ENCODE results near the gene SHC3. TPM values are rescaled to one million over a fixed set of nuclear protein-coding genes. Genes with fewer than 3 reads are reported as not detected.
A peak's percentile ranks its signal among the peaks of the same experiment; 100 is the strongest.

Gene SHC3
- total RNA-seq, 1 donor, result 11.7 TPM

GRCh38 chr9:89106224-89106851 lies 72.3 kb downstream of the SHC3 start:
- TF ChIP-seq, protein P1, sequence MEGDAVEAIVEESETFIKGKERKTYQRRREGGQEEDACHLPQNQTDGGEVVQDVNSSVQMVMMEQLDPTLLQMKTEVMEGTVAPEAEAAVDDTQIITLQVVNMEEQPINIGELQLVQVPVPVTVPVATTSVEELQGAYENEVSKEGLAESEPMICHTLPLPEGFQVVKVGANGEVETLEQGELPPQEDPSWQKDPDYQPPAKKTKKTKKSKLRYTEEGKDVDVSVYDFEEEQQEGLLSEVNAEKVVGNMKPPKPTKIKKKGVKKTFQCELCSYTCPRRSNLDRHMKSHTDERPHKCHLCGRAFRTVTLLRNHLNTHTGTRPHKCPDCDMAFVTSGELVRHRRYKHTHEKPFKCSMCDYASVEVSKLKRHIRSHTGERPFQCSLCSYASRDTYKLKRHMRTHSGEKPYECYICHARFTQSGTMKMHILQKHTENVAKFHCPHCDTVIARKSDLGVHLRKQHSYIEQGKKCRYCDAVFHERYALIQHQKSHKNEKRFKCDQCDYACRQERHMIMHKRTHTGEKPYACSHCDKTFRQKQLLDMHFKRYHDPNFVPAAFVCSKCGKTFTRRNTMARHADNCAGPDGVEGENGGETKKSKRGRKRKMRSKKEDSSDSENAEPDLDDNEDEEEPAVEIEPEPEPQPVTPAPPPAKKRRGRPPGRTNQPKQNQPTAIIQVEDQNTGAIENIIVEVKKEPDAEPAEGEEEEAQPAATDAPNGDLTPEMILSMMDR (IDR thresholded peaks at IDR 0.05; ENCODE audit: insufficient read depth, low read depth, low read length), result no peak
- DNase-seq (ENCODE audit: low read depth), result no peak
- no peak overlapping the region for H3K4me3 ChIP-seq (ENCODE audit: low read depth, low read length)

DNA sequence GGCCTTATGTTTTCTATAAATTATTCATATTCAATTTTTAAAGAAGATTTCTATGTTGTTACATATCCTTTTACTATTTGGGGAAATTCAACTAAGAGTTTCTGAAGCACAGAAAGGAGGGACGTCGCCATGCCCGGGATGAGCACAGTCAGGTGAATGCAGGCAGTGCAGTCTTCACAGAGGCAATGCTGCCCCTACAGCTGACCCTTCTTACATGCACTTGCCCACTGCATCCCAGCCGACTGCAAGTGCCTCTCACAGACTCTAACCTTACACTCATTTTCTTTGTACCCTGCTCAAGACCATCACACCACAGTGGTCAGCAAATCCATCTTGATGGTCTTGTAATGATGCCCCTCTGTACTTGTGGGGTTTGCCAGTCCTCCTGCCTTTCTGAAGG lies 73.8 kb downstream of the SHC3 start:
- H3K4me3 ChIP-seq (ENCODE audit: low read depth, low read length), result no peak overlapping the region
- TF ChIP-seq, protein P1 (IDR thresholded peaks at IDR 0.05; ENCODE audit: insufficient read depth, low read depth, low read length), result no peak
- DNase-seq (ENCODE audit: low read depth), result no peak

DNA sequence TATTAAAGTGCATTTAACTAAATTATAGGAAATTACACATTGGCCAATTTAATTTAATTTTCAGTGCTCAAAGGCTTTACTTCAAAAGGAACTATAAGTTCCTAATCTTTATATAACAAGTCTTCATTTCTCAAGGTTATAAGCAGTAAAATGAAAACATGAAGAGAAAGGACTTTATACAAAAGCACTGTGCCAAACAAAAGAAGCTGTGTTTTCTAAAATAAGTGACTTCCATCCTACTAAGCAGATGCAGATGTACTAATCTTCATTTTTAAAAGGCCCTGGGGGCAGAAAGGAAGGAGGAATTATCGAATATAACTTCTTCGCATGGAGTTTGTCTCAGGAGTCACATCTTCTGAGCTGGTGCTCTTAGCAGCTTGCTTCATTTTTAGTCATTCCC lies 81.4 kb downstream of the SHC3 start:
- no peak for DNase-seq (ENCODE audit: low read depth)

GRCh38 chr9:89096807-89097206 lies 81.8 kb downstream of the SHC3 start:
- no peak for DNase-seq (ENCODE audit: low read depth)
- no peak overlapping the region for H3K4me3 ChIP-seq (ENCODE audit: low read depth, low read length)
- TF ChIP-seq, protein P1 (IDR thresholded peaks at IDR 0.05; ENCODE audit: insufficient read depth, low read depth, low read length), result no peak

More for the DNA sequence above, 81.4 kb downstream of the SHC3 start:
- TF ChIP-seq, protein P1 (IDR thresholded peaks at IDR 0.05; ENCODE audit: insufficient read depth, low read depth, low read length), result no peak
- no peak overlapping the region for H3K4me3 ChIP-seq (ENCODE audit: low read depth, low read length)

GRCh38 chr9:89095761-89096528 lies 82.7 kb downstream of the SHC3 start:
- DNase-seq (ENCODE audit: low read depth), result peak; percentile 43
- no peak overlapping the region for H3K4me3 ChIP-seq (ENCODE audit: low read depth, low read length)

DNA sequence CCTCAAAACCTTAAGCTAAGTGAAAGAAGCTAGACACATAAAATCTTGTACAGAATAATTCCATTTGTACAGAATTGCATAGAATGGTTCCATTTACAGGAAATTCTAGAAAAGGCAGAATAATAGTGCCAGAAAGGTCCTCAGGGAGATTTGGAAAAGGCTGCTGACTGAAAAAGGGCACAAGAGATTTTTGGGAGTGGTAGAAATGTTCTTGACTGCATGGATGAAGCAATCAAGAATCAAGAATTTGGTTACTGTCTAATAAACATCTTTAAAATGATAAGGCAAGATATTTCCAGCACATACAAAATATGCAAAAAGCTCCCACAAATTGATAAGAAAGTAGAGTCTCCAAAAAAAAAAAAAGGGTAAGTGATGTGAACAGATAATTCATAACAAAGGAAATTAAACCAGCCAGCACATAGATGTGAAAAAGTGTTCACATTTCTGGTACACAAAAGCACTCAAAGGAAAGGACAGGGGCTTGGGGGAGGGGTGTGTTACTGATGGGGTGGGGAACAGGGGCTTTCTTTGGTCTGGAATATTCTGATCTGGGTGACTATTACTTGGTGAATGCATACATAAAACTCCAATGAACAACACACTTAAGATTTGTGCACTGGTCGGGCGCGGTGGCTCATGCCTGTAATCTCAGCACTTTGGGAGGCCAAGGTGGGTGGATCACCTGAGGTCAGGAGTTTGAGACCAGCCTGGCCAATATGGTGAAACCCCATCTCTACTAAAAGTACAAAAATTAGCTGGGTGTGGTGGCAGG lies 85.2 kb downstream of the SHC3 start:
- TF ChIP-seq, protein P1 (IDR thresholded peaks at IDR 0.05; ENCODE audit: insufficient read depth, low read depth, low read length), result no peak
- DNase-seq (ENCODE audit: low read depth), result no peak
- H3K4me3 ChIP-seq (ENCODE audit: low read depth, low read length), result no peak overlapping the region

More at GRCh38 chr9:89095761-89096528, 82.7 kb downstream of the SHC3 start:
- TF ChIP-seq, protein P1 (IDR thresholded peaks at IDR 0.05; ENCODE audit: insufficient read depth, low read depth, low read length), result no peak
